GM12891 (cell line): Measurements from ENCODE around the gene WFDC9.
"Not testable (repeated sequence)": the region's sequence is repeated elsewhere in the genome, so short reads cannot be mapped to it uniquely, and the experiment has no call there.

Experiments used
- PAX5 ChIP-seq: IDR thresholded peaks from 2 replicates; pipeline ENCODE4 v1.6.1; 2011; ENCODE audit warnings: low read length, moderate library complexity, mild to moderate bottlenecking; ENCODE audit not compliant: insufficient read depth, severe bottlenecking
- POLR2A ChIP-seq: IDR thresholded peaks from 2 replicates; pipeline ENCODE4 v1.6.1; 2011; ENCODE audit warnings: low read depth, low read length, control low read depth
- POLR2AphosphoS5 ChIP-seq: IDR thresholded peaks from 2 replicates; pipeline ENCODE4 v1.6.1; 2011; ENCODE audit warnings: low read depth, low read length, control low read depth
- POU2F2 ChIP-seq: IDR thresholded peaks from 2 replicates; pipeline ENCODE4 v1.6.1; 2011; ENCODE audit warnings: low read depth, mild to moderate bottlenecking, control low read depth, low read length, moderate library complexity
- TAF1 ChIP-seq: IDR thresholded peaks from 2 replicates; pipeline ENCODE4 v1.6.1; 2011; ENCODE audit warnings: low read depth, low read length, control low read depth

DNA sequence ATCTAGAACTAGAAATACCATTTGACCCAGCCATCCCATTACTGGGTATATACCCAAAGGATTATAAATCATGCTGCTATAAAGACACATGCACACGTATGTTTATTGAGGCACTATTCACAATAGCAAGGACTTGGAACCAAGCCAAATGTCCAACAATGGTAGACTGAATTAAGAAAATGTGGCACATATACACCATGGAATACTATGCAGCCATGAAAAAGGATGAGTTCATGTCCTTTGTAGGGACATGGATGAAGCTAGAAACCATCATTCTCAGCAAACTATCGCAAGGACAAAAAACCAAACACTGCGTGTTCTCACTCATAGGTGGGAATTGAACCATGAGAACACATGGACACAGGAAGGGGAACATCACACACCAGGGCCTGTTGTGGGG lies 26.0 kb upstream of the WFDC9 start:
- TF ChIP-seq POLR2A, TAF1, POLR2AphosphoS5, PAX5, POU2F2: not testable (repeated sequence)
